ENCODE data around the gene SERPINA5. TPM values are rescaled to one million over a fixed set of nuclear protein-coding genes. Genes with fewer than 3 reads are reported as not detected.
A peak's percentile ranks its signal among the peaks of the same experiment; 100 is the strongest.

Gene SERPINA5, protein sequence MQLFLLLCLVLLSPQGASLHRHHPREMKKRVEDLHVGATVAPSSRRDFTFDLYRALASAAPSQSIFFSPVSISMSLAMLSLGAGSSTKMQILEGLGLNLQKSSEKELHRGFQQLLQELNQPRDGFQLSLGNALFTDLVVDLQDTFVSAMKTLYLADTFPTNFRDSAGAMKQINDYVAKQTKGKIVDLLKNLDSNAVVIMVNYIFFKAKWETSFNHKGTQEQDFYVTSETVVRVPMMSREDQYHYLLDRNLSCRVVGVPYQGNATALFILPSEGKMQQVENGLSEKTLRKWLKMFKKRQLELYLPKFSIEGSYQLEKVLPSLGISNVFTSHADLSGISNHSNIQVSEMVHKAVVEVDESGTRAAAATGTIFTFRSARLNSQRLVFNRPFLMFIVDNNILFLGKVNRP
- total RNA-seq = 10 to 100 TPM in 2 of 4 donors, 1 to 10 TPM in 2; 6.5 to 28.0 (median 10.2) TPM

DNA sequence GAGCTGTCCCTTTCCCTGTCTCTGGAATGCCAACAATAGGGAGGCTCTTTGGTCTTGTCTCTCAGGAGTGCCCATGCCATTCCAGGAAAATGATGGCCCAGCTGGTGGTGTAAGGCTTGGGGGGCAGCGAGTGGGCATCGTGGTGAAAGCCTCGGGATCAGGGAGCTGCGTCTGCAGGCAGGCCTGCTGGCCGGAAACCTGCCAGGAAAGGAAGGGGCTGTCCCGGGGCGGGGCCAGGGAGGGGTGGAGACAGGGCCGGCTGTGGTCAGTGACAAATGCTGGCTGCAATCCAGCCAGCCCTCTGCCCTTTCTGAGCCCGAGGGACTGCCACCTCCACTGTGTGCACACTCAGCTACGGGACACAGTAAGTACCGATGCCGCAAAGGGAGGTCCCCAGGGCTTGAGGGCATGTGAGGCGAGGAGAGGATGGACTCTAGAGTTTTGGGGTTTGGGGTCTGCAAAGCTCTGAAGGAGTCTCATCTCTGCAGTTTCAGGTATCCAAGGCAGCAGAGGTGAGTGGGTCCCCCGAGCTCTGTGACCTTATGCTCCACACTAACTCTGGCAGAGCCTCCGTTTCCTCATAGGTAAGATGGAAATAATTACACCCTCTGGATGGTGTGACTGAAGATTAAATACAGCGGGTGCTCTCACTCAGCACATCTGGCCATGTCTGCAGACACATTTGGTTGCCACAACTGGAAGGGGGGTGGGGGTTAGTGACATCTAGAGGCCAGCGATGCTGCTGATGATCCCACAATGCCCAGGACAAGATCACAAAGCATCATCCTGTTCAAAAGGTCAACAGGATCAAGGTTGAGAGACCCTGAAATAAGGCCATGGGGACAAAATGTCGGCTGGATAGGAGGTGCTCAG lies at the start of gene SERPINA5:
TSS of gene SERPINA5 (plus strand) at position 300 of the 873 bp plus-strand sequence. CDS start 5,937 bp downstream, outside the sequence.
- peak; percentile 46 to 52 for DNase-seq (ENCODE audit: low spot score in 2 of 2)
- Histone ChIP-seq H3K27ac (peak within 1 kb of the TSS in 3 of 4 donors; percentile 24 to 72 (median 66)), H3K4me3 (peak within 1 kb of the TSS in 1 of 4 donors; percentile 21)

DNA sequence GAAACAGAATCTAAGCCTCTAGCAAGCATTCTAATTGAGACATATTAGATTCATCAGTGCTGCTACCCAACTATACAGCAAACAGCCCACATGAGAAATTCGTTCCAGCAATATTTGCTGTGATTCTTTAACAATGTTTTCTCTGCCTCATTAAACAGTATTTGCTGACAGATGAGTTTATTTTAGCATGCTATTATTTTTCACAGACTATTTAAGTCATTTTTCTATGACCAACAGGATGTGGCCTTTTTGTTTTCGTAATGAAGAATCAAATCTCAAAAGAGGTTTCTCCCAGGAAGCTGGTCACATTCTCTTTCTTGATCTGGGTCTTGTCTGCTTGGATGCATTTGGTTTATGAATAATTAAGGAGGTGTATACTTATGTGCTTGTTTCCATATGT lies 48.8 kb upstream of the SERPINA5 start:
- Histone ChIP-seq H3K4me3 (no peak overlapping the region), H3K9me3 (peaks cover 0 to 6% (median 1%) of the 10 kb centered on the region in 4 donors), H3K36me3 (no peaks in the 10 kb centered on the region), H3K4me1 (no peaks in the 10 kb centered on the region), H3K27me3 (peaks cover 0 to 3% of the 10 kb centered on the region in 2 donors), H3K27ac (no peak overlapping the region)
- WGBS, 2 donors = 45 to 48% methylated on average over 2 of the region's 2 CpGs
- TF ChIP-seq EP300 (IDR thresholded peaks at IDR 0.05) (no peak), POLR2A (IDR thresholded peaks at IDR 0.05) (no peak)
- TF ChIP-seq, protein P1, sequence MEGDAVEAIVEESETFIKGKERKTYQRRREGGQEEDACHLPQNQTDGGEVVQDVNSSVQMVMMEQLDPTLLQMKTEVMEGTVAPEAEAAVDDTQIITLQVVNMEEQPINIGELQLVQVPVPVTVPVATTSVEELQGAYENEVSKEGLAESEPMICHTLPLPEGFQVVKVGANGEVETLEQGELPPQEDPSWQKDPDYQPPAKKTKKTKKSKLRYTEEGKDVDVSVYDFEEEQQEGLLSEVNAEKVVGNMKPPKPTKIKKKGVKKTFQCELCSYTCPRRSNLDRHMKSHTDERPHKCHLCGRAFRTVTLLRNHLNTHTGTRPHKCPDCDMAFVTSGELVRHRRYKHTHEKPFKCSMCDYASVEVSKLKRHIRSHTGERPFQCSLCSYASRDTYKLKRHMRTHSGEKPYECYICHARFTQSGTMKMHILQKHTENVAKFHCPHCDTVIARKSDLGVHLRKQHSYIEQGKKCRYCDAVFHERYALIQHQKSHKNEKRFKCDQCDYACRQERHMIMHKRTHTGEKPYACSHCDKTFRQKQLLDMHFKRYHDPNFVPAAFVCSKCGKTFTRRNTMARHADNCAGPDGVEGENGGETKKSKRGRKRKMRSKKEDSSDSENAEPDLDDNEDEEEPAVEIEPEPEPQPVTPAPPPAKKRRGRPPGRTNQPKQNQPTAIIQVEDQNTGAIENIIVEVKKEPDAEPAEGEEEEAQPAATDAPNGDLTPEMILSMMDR (IDR thresholded peaks at IDR 0.05) = no peak
- DNase-seq (ENCODE audit: low spot score in 2 of 2) = no peak

More for the DNA sequence above, at the start of gene SERPINA5:
- Histone ChIP-seq H3K4me1 (peaks cover 0 to 40% (median 14%) of the 10 kb centered on the region in 4 donors), H3K27me3 (no peaks in the 10 kb centered on the region), H3K36me3 (no peaks in the 10 kb centered on the region), H3K9me3 (no peaks in the 10 kb centered on the region)
- TF ChIP-seq POLR2A (IDR thresholded peaks at IDR 0.05) (no peak), EP300 (IDR thresholded peaks at IDR 0.05) (no peak)
- TF ChIP-seq, protein P1 (IDR thresholded peaks at IDR 0.05) = no peak
- WGBS, 2 donors = 26 to 28% methylated on average over 18 of the region's 18 CpGs

DNA sequence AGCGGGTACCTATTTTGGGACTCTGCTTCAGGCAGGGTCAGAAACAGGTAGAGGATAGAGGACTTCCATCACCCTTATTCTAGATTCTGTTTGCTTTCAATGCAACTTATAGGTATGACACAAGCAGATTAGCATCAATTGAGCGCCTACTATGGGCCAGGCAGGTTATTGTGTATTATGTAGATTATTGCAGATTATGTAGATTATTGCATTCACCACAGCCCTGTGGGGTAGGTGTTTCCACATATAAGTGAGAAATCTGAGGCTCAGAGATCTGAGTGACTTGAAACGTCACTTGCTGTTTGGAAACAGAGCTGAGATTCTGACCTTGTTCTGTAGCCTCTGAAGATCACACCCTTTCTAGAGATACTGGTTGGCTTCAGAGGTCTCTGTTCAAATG lies 45.7 kb upstream of the SERPINA5 start:
- H3K4me3 ChIP-seq = no peak overlapping the region
- no peaks in the 10 kb centered on the region for H3K36me3 ChIP-seq
- H3K9me3 ChIP-seq = peaks cover 0 to 6% (median 0%) of the 10 kb centered on the region in 4 donors
- H3K4me1 ChIP-seq = no peaks in the 10 kb centered on the region
- no peak for DNase-seq (ENCODE audit: low spot score in 2 of 2)
- WGBS, 2 donors = 78 to 81% methylated on average over 3 of the region's 3 CpGs
- H3K27me3 ChIP-seq = peaks cover 0 to 3% of the 10 kb centered on the region in 2 donors
- TF ChIP-seq, protein P1 (IDR thresholded peaks at IDR 0.05) = no peak
- TF ChIP-seq POLR2A (IDR thresholded peaks at IDR 0.05) (no peak), EP300 (IDR thresholded peaks at IDR 0.05) (no peak)
- H3K27ac ChIP-seq = no peak overlapping the region

DNA sequence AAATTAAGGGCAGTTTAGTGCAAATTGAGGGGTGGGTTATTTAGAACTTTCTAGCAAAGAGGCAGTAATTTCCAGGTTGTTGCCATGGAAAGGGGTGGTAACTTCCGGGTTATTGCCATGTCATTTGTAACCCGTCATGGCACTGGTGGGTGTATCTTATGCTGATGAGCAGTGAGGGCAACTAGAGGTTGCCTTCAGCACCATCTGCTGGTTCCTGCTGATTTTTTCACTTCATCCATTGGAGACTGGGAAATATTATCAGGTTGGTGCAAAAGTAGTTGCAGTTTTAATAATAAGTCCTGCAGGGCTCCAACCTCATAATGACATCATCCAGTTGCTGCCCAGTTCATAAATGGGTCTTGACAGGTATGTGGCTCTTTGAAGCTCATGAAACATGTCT lies 44.4 kb upstream of the SERPINA5 start:
- no peak for DNase-seq (ENCODE audit: low spot score in 2 of 2)
- no peak for TF ChIP-seq POLR2A (IDR thresholded peaks at IDR 0.05)
- TF ChIP-seq, protein P1 (IDR thresholded peaks at IDR 0.05) = no peak
- TF ChIP-seq EP300 (IDR thresholded peaks at IDR 0.05) = no peak
- Histone ChIP-seq H3K36me3 (no peaks in the 10 kb centered on the region), H3K9me3 (no peaks in the 10 kb centered on the region), H3K4me1 (no peaks in the 10 kb centered on the region), H3K27ac (no peak overlapping the region), H3K27me3 (peaks cover 0 to 3% of the 10 kb centered on the region in 2 donors), H3K4me3 (no peak overlapping the region)
- WGBS, 2 donors = 45 to 47% methylated on average over 2 of the region's 2 CpGs
